Iris pigment epithelial cell (primary cell): Measurements from ENCODE around the gene SERINC1.
A peak's percentile ranks its signal among the peaks of the same experiment; 100 is the strongest.

Experiments used
- DNase-seq: peaks from one replicate; pipeline ENCODE4 v3.0.0-alpha.2; 2011; ENCODE audit warnings: low read depth

SERINC1 gene

DNA sequence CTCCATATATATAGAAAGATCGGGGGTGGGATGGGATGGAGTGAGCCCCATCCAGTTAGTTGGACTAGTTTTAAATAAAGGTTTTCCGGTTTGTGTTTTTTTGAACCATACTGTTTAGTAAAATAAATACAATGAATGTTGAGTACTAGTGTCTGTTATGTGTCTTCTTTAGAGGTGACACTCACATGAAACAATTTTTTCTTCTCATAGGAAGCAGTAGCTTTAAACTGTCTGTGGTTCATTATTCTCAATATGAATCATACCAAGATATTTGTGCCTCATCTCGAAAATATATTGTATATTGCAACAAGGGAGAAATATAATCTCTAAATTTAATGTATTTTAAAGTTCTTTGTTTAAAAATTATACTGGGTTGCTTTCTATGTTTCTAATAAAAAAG is 38.8 kb downstream of the SERINC1 start:
- DNase-seq = no peak

DNA sequence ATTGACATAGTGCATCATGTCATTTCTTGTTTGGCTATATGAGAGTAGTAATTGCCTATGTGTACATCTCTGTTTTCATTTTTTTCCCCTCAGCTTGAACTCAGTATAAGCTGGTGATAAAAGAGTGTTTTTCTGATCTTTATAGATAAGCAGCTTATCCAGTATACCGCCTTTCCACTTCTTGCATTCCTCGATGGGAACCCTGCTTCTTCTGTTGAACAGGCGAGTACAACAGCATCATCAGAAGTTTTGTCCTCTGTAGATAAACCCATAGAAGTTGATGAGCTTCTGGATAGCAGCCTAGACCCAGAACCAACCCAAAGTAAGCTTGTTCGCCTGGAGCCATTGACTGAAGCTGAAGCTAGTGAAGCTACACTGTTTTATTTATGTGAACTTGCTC is 39.8 kb downstream of the SERINC1 start:
- DNase-seq = no peak

DNA sequence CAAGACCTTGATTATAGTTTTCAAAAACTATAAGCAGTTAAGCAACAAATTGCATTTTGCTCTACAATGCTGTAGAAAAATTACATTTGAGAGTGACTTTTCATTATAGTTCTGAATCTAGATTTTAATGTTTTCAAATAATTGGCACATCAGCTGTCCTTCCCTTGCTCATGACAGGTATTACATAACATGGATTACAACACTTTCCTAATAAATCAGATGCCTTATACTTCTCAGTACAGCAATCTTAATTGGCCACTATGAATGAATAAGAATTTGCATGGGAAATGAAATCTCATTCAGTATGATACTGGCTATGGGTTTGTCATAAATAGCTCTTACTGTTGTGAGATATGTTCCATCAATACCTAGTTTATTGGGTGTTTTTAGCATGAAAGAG is 42.3 kb downstream of the SERINC1 start:
- DNase-seq = peak; percentile 17

DNA sequence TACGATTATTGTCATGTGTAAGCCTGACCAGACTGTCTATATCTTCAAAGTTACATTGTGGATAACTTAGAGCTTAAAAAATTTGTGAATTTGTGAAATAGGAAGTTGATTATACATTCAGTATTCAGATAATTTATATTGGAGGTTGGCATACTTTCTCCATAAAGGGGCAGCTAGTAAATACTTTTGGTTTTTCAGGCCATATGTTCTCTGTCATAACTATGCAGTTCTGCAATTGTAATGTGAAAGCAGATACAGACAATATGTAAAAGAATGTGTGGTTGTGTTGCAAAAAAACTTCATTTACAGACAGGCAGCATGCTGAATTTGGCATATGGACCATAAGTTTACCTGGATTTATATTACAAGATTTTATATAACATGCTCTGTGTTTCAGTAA is 42.8 kb downstream of the SERINC1 start:
- no peak for DNase-seq

DNA sequence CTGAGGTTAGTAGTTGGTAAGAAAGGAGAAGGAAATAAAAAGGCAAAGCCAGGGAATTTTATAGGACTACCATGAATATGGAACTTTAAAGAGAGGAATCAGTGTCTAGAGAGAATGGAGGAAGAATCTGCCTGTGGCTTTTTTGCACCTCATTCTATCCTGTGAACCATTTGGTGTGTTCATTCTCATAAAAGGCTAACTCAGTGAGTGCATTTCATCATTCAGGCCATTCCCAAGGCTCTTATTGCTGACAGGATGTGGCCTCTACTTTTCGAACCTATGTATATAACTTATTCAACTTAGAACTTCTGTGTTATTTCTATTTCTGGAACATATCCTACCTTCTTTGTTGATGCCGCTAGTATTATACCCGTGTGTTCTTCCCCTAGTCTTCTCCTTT is 45.0 kb downstream of the SERINC1 start:
- DNase-seq = peak; percentile 57

DNA sequence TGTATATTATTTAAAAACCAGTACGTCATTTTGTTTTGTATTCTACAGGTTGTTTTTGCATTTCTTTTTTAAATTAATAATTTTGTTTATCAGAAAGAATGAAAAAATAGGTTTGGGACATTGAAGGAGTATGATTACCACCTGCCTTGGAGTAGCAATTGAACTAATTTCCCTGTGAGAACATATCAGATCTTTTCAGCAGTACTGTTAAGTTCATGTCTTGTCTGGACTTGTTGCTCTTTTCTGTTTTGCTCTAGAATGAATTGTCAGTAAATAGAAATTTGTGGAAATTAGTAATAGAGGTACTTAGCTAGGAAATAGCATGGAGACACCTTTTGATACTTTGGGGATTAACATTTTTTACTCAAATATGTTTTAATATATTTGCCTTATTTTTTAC is 47.9 kb downstream of the SERINC1 start:
- DNase-seq = no peak

DNA sequence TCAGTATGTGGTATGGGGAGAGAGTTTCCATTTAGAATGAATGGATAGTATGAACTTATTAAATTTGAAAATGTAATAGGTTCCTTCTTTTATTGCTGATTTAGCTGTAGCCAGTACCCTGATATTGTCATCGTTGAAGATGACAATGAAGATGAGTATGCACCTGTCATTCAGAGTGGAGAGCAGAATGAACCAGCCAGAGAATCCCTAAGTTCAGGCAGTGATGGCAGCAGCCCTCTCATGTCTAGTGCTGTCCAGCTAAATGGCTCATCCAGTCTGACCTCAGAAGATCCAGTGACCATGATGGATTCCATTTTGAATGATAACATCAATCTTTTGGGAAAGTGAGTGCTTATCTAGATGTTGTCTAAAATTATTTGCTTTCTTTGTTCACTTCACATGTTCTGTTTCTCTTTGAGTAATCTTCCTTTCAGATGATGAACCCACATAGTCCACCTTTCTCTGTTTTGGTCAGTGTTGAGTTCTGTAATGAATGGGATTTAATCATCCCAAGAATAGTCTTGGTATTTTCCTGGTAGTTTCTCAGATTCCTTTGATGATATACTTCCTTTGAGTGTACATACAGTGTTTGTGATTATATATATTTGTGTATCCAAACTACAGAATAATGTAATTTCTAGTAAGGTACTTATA is 48.9 kb downstream of the SERINC1 start:
- DNase-seq = no peak

- DNase-seq = no peak
These were observed 49.6 kb downstream of the SERINC1 start for GRCh38 chr6:122422003-122422402.

- no peak for DNase-seq
These were observed 54.8 kb downstream of the SERINC1 start for GRCh38 chr6:122416825-122417224.

DNA sequence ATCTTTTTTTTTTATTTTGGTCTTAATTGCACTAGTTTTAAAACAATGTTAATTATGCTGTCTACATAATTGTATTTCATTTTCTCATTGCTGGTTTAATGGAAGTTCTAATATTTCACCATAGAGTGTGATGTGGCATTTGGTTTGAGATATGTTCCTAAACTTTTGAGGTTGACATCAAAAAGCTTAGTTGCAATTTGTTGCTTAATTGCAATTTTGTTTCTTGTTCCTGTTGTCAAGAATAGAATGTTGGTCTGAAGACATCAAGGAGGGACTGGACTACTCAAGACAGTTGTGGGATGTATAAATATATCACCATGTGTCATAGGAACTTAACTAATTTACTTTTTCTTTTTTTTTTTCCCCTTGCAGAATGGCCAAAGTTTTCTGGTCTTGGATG is 59.6 kb downstream of the SERINC1 start:
- no peak for DNase-seq

GRCh38 chr6:122408702-122409458 is 62.7 kb downstream of the SERINC1 start:
- DNase-seq = no peak

DNA sequence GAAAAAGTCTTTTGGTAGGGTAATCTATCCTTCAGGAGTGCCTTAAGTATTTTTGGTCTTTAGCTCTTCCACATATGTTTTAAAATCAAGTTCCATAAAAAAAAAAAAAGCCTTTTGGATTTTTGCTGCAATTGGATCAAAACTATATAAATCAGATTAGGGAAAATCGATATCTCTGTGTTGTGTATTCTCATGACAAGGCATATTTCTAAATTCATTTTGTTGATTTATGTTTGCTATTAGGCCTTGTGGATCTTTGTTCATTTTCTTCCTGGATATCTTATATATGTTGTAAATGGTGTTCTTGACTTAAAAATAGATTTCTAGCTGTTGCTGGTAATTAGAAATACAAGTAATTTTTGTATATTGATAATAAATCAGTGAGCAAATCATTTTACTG is 63.4 kb downstream of the SERINC1 start:
- no peak for DNase-seq

DNA sequence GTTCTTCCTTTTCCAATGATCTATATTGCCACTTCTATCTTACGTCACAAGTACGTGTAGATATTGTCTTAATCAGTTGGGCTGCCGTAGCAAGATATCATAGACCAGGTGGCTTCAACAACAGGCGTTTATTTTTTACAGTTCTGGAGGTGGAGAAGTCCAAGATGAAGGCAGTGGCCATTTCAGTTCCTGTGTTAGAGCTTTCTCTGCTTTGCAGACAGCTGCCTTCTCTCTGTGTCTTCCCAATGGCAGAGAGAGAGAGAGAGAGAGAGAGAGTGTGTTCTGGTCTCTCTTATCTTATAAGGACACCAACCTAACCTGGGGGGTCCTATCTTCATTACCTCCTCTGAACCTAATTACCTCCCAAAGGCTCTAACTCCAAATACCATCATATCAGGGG is 63.9 kb downstream of the SERINC1 start:
- DNase-seq = no peak

DNA sequence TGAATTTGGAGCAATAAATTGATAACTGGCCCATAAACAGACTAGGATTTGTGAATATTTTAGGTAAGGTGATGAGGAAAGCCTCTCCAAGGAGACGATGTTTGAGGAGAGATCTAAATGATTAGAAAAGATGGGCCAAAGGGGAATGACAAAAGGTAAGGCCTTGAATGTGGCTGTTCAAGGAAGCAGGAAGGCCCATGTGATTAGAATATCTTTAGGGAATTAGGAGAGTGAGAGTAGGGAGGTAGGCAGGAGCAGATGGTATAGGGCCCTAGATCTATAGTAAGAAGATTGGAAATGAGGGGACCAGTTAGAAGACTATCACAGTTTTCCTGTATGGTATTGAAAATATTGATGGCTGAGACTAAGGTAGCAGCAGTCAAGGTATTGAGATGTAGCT is 65.4 kb downstream of the SERINC1 start:
- DNase-seq = no peak

GRCh38 chr6:122405417-122405816 is 66.2 kb downstream of the SERINC1 start:
- no peak for DNase-seq

GRCh38 chr6:122404444-122404843 is 67.2 kb downstream of the SERINC1 start:
- no peak for DNase-seq

- peak; percentile 17 for DNase-seq
These were observed 70.5 kb downstream of the SERINC1 start for GRCh38 chr6:122401104-122401503.

GRCh38 chr6:122400462-122401089 is 71.0 kb downstream of the SERINC1 start:
- peak; percentile 2 for DNase-seq

DNA sequence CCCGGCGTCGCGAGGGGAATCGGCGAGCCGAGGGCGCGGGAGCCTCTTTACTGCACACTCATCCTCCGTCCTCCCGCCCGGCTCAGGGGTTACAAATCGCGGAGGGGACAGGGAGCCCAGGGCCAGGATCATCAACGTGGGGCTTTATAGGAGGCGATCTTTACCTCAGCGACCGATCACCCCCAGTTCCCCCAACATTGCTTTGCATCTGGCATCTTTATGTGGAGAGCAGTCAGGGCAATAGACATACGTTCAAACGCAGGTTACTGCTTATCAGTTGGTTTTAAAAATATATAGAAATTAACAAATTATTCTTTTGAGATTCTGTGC is 71.5 kb downstream of the SERINC1 start:
- peak; percentile 14 for DNase-seq

DNA sequence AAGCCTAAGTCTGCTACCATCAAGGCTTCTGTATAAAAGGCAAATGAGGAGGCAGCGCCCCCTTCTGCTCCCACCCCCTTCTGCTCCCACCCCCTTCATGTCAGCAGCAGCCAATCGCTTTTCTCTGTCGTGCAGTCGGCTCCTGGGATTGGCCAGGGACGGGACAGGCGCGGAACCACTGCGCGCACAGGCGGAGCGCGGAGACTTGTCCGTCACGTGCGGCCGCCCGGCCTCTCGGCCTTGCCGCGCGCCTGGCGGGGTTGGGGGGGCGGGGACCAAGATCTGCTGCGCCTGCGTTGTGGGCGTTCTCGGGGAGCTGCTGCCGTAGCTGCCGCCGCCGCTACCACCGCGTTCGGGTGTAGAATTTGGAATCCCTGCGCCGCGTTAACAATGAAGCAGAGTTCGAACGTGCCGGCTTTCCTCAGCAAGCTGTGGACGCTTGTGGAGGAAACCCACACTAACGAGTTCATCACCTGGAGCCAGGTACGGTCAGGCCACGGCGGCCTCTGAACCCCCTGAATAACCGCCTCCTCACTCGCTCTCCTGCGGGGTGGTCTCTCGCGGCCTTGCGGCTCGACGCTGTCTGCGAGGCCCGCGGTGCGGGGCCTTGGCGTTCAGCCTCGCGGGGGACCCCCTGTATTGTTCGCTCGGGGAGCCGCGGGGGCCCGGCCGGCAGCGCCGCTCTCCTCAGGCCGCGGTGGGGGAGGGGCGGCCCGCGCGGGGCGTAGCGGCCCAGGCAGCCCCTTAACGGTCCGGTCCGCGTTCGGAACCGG is 72.1 kb downstream of the SERINC1 start, which contains the start of gene HSF2:
Gene HSF2 (plus strand): TSS at position 305 of the 773 bp plus-strand sequence. CDS start 86 bp downstream, at position 391.
- DNase-seq = peak; percentile 99

GRCh38 chr6:122399055-122399347 is 72.6 kb downstream of the SERINC1 start:
- no peak for DNase-seq

DNA sequence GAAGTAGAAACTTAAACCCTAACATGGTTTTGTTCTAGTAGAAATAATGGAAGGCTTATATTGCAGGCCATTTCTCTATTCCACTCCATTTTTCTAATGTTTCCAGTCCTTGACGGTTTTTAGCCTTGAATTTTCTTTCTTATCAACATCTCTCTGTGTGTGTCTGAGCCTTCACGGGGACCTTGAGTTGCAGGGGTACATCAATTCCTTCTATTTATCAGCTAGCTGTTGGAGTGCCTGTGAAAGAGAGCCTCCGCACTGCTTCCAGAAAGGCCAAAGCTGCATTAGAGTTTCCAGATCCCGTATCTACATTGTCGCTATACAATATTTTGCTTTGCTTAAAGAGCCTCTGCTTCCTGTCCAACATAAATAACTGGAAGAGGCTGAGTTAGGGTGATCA is 77.6 kb downstream of the SERINC1 start:
- DNase-seq = no peak

DNA sequence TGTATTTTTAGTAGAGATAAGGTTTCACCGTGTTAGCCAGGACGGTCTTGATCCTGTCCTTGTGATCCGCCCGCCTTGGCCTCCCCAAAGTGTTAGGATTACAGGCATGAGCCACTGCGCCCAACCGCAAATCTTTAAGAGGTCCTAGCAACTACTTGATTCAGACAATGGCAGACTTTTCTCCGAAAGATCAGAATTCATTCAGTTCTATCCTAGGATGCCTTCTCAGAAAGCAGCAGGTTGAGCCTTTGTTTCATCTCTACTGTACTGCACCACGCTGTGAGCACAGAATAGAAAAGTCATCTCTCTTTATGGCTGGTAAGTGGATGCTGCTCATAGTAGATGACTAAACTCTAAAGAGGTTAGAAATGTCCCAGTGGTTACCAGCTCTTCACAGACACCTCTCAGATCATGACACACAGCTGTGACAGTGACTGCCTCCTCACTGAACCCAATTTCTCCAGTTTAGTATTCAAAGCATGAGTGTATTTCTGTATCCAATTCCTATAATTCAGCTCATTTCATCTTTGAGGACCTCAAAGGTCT is 78.2 kb downstream of the SERINC1 start:
- no peak for DNase-seq
